HL-60 (cell line): ENCODE data around the gene TIGD6.

Experiments used
- DNase-seq, 2 experiments: peaks; one replicate each; pipeline ENCODE4 v3.0.0-alpha.2; 2010 to 2020; ENCODE audit warnings: low read depth in 1 of 2, low spot score in 1 of 2
- H3K27ac ChIP-seq: fragments of 250-450 bp; sonication (Bioruptor Pico); replicated peaks from 2 replicates; pipeline ENCODE4 v1.5.1; 2020; ENCODE audit warnings: mild to moderate bottlenecking, moderate library complexity
- H3K27me3 ChIP-seq: fragments of 250-450 bp; sonication (Bioruptor Pico); 2 replicates; pipeline ENCODE4 v1.5.1; 2021; ENCODE audit warnings: mild to moderate bottlenecking, moderate library complexity; ENCODE audit not compliant: insufficient read depth, poor library complexity, severe bottlenecking
- H3K4me3 ChIP-seq: replicated peaks from 2 replicates; pipeline ENCODE4 v1.5.1; 2011; ENCODE audit warnings: mild to moderate bottlenecking, control low read depth, low read length; ENCODE audit not compliant: insufficient read depth
- GABPA ChIP-seq: IDR thresholded peaks from 2 replicates; pipeline ENCODE4 v1.6.1; 2012; ENCODE audit warnings: low read depth
- POLR2AphosphoS5 ChIP-seq: IDR thresholded peaks from 2 replicates; pipeline ENCODE4 v1.6.1; 2012; ENCODE audit warnings: low read depth
- SPI1 ChIP-seq: IDR thresholded peaks from 2 replicates; pipeline ENCODE4 v1.6.1; 2012; ENCODE audit warnings: low read depth, mild to moderate bottlenecking, borderline replicate concordance
- TF ChIP-seq, protein P1 (sequence below): IDR thresholded peaks from one replicate; pipeline ENCODE4 v1.5.1; 2011; ENCODE audit warnings: low read length, control low read depth, inconsistent platforms; ENCODE audit not compliant: insufficient read depth
- TF ChIP-seq, protein P2 (sequence below): IDR thresholded peaks from 2 replicates; pipeline ENCODE4 v1.6.1; 2012; ENCODE audit warnings: low read depth; ENCODE audit not compliant: insufficient replicate concordance

The TIGD6 gene

GRCh38 chr5:150023136-150023535, 22.7 kb upstream of the TIGD6 start:
- H3K27me3 ChIP-seq: no peaks in the 10 kb centered on the region
- no peak for DNase-seq
- no peak overlapping the region for H3K4me3 ChIP-seq
- no peak overlapping the region for H3K27ac ChIP-seq
- TF ChIP-seq, protein P1, sequence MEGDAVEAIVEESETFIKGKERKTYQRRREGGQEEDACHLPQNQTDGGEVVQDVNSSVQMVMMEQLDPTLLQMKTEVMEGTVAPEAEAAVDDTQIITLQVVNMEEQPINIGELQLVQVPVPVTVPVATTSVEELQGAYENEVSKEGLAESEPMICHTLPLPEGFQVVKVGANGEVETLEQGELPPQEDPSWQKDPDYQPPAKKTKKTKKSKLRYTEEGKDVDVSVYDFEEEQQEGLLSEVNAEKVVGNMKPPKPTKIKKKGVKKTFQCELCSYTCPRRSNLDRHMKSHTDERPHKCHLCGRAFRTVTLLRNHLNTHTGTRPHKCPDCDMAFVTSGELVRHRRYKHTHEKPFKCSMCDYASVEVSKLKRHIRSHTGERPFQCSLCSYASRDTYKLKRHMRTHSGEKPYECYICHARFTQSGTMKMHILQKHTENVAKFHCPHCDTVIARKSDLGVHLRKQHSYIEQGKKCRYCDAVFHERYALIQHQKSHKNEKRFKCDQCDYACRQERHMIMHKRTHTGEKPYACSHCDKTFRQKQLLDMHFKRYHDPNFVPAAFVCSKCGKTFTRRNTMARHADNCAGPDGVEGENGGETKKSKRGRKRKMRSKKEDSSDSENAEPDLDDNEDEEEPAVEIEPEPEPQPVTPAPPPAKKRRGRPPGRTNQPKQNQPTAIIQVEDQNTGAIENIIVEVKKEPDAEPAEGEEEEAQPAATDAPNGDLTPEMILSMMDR: no peak
- TF ChIP-seq SPI1: no peak
- TF ChIP-seq GABPA: no peak
- TF ChIP-seq, protein P2, sequence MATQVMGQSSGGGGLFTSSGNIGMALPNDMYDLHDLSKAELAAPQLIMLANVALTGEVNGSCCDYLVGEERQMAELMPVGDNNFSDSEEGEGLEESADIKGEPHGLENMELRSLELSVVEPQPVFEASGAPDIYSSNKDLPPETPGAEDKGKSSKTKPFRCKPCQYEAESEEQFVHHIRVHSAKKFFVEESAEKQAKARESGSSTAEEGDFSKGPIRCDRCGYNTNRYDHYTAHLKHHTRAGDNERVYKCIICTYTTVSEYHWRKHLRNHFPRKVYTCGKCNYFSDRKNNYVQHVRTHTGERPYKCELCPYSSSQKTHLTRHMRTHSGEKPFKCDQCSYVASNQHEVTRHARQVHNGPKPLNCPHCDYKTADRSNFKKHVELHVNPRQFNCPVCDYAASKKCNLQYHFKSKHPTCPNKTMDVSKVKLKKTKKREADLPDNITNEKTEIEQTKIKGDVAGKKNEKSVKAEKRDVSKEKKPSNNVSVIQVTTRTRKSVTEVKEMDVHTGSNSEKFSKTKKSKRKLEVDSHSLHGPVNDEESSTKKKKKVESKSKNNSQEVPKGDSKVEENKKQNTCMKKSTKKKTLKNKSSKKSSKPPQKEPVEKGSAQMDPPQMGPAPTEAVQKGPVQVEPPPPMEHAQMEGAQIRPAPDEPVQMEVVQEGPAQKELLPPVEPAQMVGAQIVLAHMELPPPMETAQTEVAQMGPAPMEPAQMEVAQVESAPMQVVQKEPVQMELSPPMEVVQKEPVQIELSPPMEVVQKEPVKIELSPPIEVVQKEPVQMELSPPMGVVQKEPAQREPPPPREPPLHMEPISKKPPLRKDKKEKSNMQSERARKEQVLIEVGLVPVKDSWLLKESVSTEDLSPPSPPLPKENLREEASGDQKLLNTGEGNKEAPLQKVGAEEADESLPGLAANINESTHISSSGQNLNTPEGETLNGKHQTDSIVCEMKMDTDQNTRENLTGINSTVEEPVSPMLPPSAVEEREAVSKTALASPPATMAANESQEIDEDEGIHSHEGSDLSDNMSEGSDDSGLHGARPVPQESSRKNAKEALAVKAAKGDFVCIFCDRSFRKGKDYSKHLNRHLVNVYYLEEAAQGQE: no peak
- TF ChIP-seq POLR2AphosphoS5: no peak

DNA sequence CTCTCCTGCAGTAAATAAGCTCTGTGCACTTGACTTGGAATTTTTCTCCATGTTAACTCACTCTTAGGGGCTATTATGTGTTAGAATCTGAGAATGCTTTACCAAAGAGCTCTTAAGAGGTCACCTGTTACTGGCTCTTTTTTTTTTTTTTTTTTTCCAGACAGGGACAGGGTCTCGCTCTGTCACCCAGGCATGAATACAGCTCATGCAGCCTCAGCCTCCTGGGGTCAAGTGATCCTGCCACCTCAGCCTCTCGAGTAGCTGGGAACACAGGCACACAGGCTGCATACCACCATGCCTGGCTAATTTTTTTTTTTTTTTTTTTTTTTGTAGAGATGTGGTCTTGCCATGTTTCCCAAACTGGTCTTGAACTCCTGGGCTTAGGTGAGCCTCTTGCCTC, 22.2 kb upstream of the TIGD6 start:
- no peaks in the 10 kb centered on the region for H3K27me3 ChIP-seq
- no peak for DNase-seq
- no peak overlapping the region for H3K27ac ChIP-seq
- TF ChIP-seq GABPA (no peak), SPI1 (no peak), POLR2AphosphoS5 (no peak)
- TF ChIP-seq, protein P1: no peak
- TF ChIP-seq, protein P2: no peak
- H3K4me3 ChIP-seq: no peak overlapping the region

DNA sequence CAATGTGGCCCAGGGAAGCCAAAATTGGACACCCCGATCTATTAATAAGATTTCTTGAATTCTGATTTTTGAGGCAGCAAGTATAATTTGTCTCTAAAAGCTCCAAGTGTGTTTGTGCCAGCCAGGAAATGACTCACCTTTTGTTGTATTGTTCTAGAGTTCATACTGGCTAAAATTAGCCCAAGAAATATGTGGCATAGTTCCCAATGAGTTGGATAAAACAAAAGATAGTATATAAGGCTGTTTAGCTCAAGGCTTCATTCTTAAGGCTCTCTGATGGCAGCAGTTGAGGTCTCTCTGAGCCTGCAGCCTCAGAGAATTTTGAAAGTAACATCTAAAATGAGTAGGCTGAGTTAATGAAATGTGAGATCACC, 21.7 kb upstream of the TIGD6 start:
- no peak for TF ChIP-seq POLR2AphosphoS5
- DNase-seq: no peak
- Histone ChIP-seq H3K27ac (no peak overlapping the region), H3K27me3 (no peaks in the 10 kb centered on the region), H3K4me3 (no peak overlapping the region)

GRCh38 chr5:150021491-150022157, 21.2 kb upstream of the TIGD6 start:
- DNase-seq: no peak
- Histone ChIP-seq H3K4me3 (no peak overlapping the region), H3K27ac (no peak overlapping the region), H3K27me3 (no peaks in the 10 kb centered on the region)
- no peak for TF ChIP-seq GABPA

DNA sequence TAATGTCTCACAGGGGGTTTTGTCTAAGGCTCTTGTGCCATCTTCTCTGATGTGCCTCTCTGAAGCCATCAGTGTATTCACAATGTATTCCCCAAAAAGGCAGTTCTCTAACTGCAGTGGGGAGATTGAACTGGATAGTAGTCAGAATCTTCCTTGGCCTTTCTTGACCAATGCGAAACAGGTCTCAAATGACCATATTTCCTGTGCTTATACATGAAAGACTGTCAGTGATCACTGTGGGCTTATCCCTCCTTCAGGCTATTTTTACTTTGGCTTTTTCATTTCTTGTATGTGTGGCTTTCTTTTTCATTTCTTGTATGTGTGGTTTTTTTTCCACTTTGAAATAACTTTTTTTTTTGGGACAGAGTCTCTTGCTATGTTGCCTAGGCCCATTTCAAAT, 19.8 kb upstream of the TIGD6 start:
- TF ChIP-seq POLR2AphosphoS5 (no peak), GABPA (no peak), SPI1 (no peak)
- TF ChIP-seq, protein P2: no peak
- TF ChIP-seq, protein P1: no peak
- H3K4me3 ChIP-seq: no peak overlapping the region
- H3K27ac ChIP-seq: no peak overlapping the region
- DNase-seq: no peak
- H3K27me3 ChIP-seq: no peaks in the 10 kb centered on the region
